Large intestine (tissue), 3 donors: ENCODE data around the gene SERPINA4. TPM values are rescaled to one million over a fixed set of nuclear protein-coding genes. Genes with fewer than 3 reads are reported as not detected.

Source experiments
- DNase-seq, 2 donors: peaks; one replicate each; pipeline versions ENCODE4 v3.0.0 to v3.0.0-alpha.2; 2013
- H3K27ac ChIP-seq: one replicate; pipeline ENCODE4 v1.5.1; 2013; ENCODE audit warnings: low read length
- H3K27me3 ChIP-seq: 2 replicates; pipeline ENCODE4 v1.6.1; 2013; ENCODE audit warnings: low read length; ENCODE audit not compliant: control insufficient read depth, insufficient read depth
- H3K36me3 ChIP-seq: 2 replicates; pipeline ENCODE4 v1.6.1; 2013; ENCODE audit warnings: low read length; ENCODE audit not compliant: control insufficient read depth, insufficient read depth
- H3K4me1 ChIP-seq: one replicate; pipeline ENCODE4 v1.6.1; 2013; ENCODE audit warnings: low read length; ENCODE audit not compliant: control insufficient read depth, insufficient read depth
- H3K4me3 ChIP-seq: one replicate; pipeline ENCODE4 v1.5.1; 2013; ENCODE audit warnings: low read length
- H3K9me3 ChIP-seq: one replicate; pipeline ENCODE4 v1.6.1; 2013; ENCODE audit warnings: mild to moderate bottlenecking, low read depth, low read length, moderate library complexity; ENCODE audit not compliant: control insufficient read depth
- WGBS: methylation state at CpG from one replicate; pipeline ENCODE4 v1.1.5; 2013; ENCODE audit warnings: low lambda C conversion rate; ENCODE audit not compliant: insufficient coverage; 5-methylcytosine and 5-hydroxymethylcytosine counted together
- polyA plus RNA-seq: library from polyadenylated mRNA; unstranded; fragments of 120-200 nt; gene quantifications from one replicate; pipeline ENCODE4 v1.2.1, GENCODE V29; 2013

Gene SERPINA4
- polyA plus RNA-seq, 1 donor: 46.0 TPM

- Histone ChIP-seq H3K4me1 (no peaks in the 10 kb centered on the region), H3K27ac (no peak overlapping the region), H3K36me3 (no peaks in the 10 kb centered on the region), H3K9me3 (no peaks in the 10 kb centered on the region), H3K4me3 (no peak overlapping the region), H3K27me3 (no peaks in the 10 kb centered on the region)
- no CpG with 5 or more reads among the region's 8 CpGs for WGBS
- DNase-seq: no peak
These were observed 11.2 kb upstream of the SERPINA4 start for GRCh38 chr14:94550041-94550440.

- Histone ChIP-seq H3K4me1 (peaks cover 9% of the 10 kb centered on the region), H3K4me3 (no peak overlapping the region), H3K27me3 (no peaks in the 10 kb centered on the region), H3K36me3 (no peaks in the 10 kb centered on the region), H3K9me3 (peaks cover 5% of the 10 kb centered on the region), H3K27ac (no peak overlapping the region)
- WGBS: 60% methylated on average over 1 of the region's 9 CpGs
- DNase-seq: no peak
These were observed 5.3 kb upstream of the SERPINA4 start for GRCh38 chr14:94555991-94556390.

- H3K4me3 ChIP-seq: no peak overlapping the region
- no peak for DNase-seq
These were observed 3.9 kb upstream of the SERPINA4 start for GRCh38 chr14:94557327-94557726.

GRCh38 chr14:94558842-94559241 lies 2.4 kb upstream of the SERPINA4 start:
- WGBS: no CpG with 5 or more reads among the region's 2 CpGs
- H3K36me3 ChIP-seq: peaks cover 4% of the 10 kb centered on the region
- no peak overlapping the region for H3K4me3 ChIP-seq
- H3K27ac ChIP-seq: no peak overlapping the region
- H3K4me1 ChIP-seq: peaks cover 11% of the 10 kb centered on the region
- H3K27me3 ChIP-seq: no peaks in the 10 kb centered on the region
- no peak for DNase-seq
- peaks cover 5% of the 10 kb centered on the region for H3K9me3 ChIP-seq

More at GRCh38 chr14:94557327-94557726, 3.9 kb upstream of the SERPINA4 start:
- Histone ChIP-seq H3K36me3 (no peaks in the 10 kb centered on the region), H3K4me1 (peaks cover 11% of the 10 kb centered on the region), H3K27me3 (no peaks in the 10 kb centered on the region), H3K9me3 (peaks cover 5% of the 10 kb centered on the region), H3K27ac (no peak overlapping the region)
- no CpG with 5 or more reads among the region's 1 CpG for WGBS

- no CpG with 5 or more reads among the region's 9 CpGs for WGBS
- Histone ChIP-seq H3K36me3 (peaks cover 4% of the 10 kb centered on the region), H3K4me1 (peaks cover 11% of the 10 kb centered on the region), H3K27ac (no peak overlapping the region), H3K9me3 (peaks cover 5% of the 10 kb centered on the region), H3K4me3 (no peak overlapping the region), H3K27me3 (no peaks in the 10 kb centered on the region)
- no peak for DNase-seq
These were observed 1.5 kb upstream of the SERPINA4 start for GRCh38 chr14:94559638-94560290.

GRCh38 chr14:94560291-94560665 lies 964 bp upstream of the SERPINA4 start:
- H3K4me3 ChIP-seq: no peak overlapping the region
- WGBS: no CpG with 5 or more reads among the region's 3 CpGs
- H3K27ac ChIP-seq: peak overlapping the region; percentile 41
- H3K9me3 ChIP-seq: peaks cover 5% of the 10 kb centered on the region
- H3K27me3 ChIP-seq: no peaks in the 10 kb centered on the region
- peaks cover 11% of the 10 kb centered on the region for H3K4me1 ChIP-seq
- no peak for DNase-seq
- H3K36me3 ChIP-seq: peaks cover 4% of the 10 kb centered on the region

GRCh38 chr14:94561656-94562010 lies 391 bp downstream of the SERPINA4 start:
- Histone ChIP-seq H3K4me1 (peaks cover 11% of the 10 kb centered on the region), H3K27ac (peak overlapping the region; percentile 77), H3K27me3 (no peaks in the 10 kb centered on the region), H3K36me3 (peaks cover 4% of the 10 kb centered on the region), H3K9me3 (no peaks in the 10 kb centered on the region), H3K4me3 (peak overlapping the region; percentile 31)
- no peak for DNase-seq
- WGBS: no CpG with 5 or more reads among the region's 7 CpGs

- WGBS: no CpG with 5 or more reads among the region's 5 CpGs
- no peak for DNase-seq
- peaks cover 11% of the 10 kb centered on the region for H3K4me1 ChIP-seq
- H3K36me3 ChIP-seq: peaks cover 5% of the 10 kb centered on the region
- H3K27me3 ChIP-seq: no peaks in the 10 kb centered on the region
- no peaks in the 10 kb centered on the region for H3K9me3 ChIP-seq
- no peak overlapping the region for H3K4me3 ChIP-seq
- no peak overlapping the region for H3K27ac ChIP-seq
These were observed 780 bp downstream of the SERPINA4 start for GRCh38 chr14:94562022-94562421.

GRCh38 chr14:94562941-94563883 lies 2.0 kb downstream of the SERPINA4 start:
- no peak for DNase-seq
- H3K9me3 ChIP-seq: no peaks in the 10 kb centered on the region
- H3K27ac ChIP-seq: no peak overlapping the region
- peaks cover 6% of the 10 kb centered on the region for H3K36me3 ChIP-seq
- peaks cover 11% of the 10 kb centered on the region for H3K4me1 ChIP-seq
- no peak overlapping the region for H3K4me3 ChIP-seq
- H3K27me3 ChIP-seq: no peaks in the 10 kb centered on the region
- WGBS: no CpG with 5 or more reads among the region's 16 CpGs

- no peak overlapping the region for H3K27ac ChIP-seq
- H3K4me1 ChIP-seq: peaks cover 11% of the 10 kb centered on the region
- H3K36me3 ChIP-seq: peaks cover 8% of the 10 kb centered on the region
- no peak overlapping the region for H3K4me3 ChIP-seq
- H3K27me3 ChIP-seq: no peaks in the 10 kb centered on the region
- no peaks in the 10 kb centered on the region for H3K9me3 ChIP-seq
- no peak for DNase-seq
These were observed 3.1 kb downstream of the SERPINA4 start for GRCh38 chr14:94564381-94564780.
